Measurements from ENCODE around the gene RARG. TPM values are rescaled to one million over a fixed set of nuclear protein-coding genes. Genes with fewer than 3 reads are reported as not detected.

Gene RARG
- total and polyA plus RNA-seq, 2 of the 4 experiments (the other 2 are of a cell fraction) = 7.9 to 30.9 TPM

- TF ChIP-seq RCOR1 (IDR thresholded peaks at IDR 0.05; ENCODE audit: insufficient replicate concordance, low read length) = no peak
These were observed 2.4 kb upstream of the RARG start (continued) for GRCh38 chr12:53234271-53234914.

GRCh38 chr12:53233671-53234121 lies 1.7 kb upstream of the RARG start:
- H3K79me1 ChIP-seq (ENCODE audit: low read depth in 1 of 2, low read length in 2 of 2) = peaks cover 5 to 18% of the 10 kb centered on the region in 2 experiments; a peak in 2 of 4 replicates
- dilution Hi-C loops (cut with HindIII; ENCODE audit: low sequenced_read_pairs, unreplicated experiment) (no loop called here), intact Hi-C loops (cut with micrococcal nuclease) (no loop called here), in situ Hi-C loops (cut with MboI; ENCODE audit: low sequenced_read_pairs) (no loop called here)
- no peak overlapping the region for H4K91ac ChIP-seq (ENCODE audit: insufficient read depth, low read depth, low read length)
- no peak overlapping the region for H3K9ac ChIP-seq (ENCODE audit: low read depth, low read length)
- peak overlapping the region in 1 of 2 experiments; percentile 48; a peak in 1 of 4 replicates for H4K8ac ChIP-seq (ENCODE audit: low read depth in 2 of 2, low read length in 2 of 2)
- H3K9me3 ChIP-seq (ENCODE audit: control insufficient read depth, insufficient read depth, low read length) = no peaks in the 10 kb centered on the region
- H3K14ac ChIP-seq (replicated peaks; ENCODE audit: low read depth, low read length) = peak overlapping the region; percentile 63
- no peak overlapping the region for H2BK5ac ChIP-seq (ENCODE audit: low read depth, low read length, poor library complexity, severe bottlenecking)
- H2AK9ac ChIP-seq (replicated peaks; ENCODE audit: low read depth, low read length, poor library complexity) = peak overlapping the region; percentile 91
- H2BK15ac ChIP-seq (ENCODE audit: low read depth, low read length) = no peak overlapping the region; the same call in 2 of the 3 replicates
- no peak overlapping the region for H3K27ac ChIP-seq (ENCODE audit: insufficient read depth, low read length)
- H2AK5ac ChIP-seq (ENCODE audit: low read depth, low read length) = peak overlapping the region; percentile 70; the same call in 1 of the 2 replicates
- peak overlapping the region; percentile 33; the same call in 1 of the 2 replicates for H4K5ac ChIP-seq (ENCODE audit: low read depth, low read length)
- H3K56ac ChIP-seq (ENCODE audit: extremely low read depth, insufficient read depth, low read length) = no peak overlapping the region
- H3K4me1 ChIP-seq (ENCODE audit: control insufficient read depth, insufficient read depth, low read length) = peaks cover 24% of the 10 kb centered on the region
- peak overlapping the region; percentile 78 for H2AFZ ChIP-seq (replicated peaks; ENCODE audit: low read length, poor library complexity)
- peak overlapping the region; percentile 52; the same call in 1 of the 2 replicates for H2BK120ac ChIP-seq (ENCODE audit: low read depth, low read length)
- H3K4me2 ChIP-seq (ENCODE audit: low read depth, low read length) = no peak overlapping the region; the same call in 1 of the 2 replicates
- H3K36me3 ChIP-seq (ENCODE audit: control insufficient read depth, insufficient read depth, low read length) = no peaks in the 10 kb centered on the region
- peaks cover 21% of the 10 kb centered on the region for H3K27me3 ChIP-seq (ENCODE audit: control insufficient read depth, insufficient read depth, low read length)
- no peak for DNase-seq
- H2BK20ac ChIP-seq (ENCODE audit: low read depth, low read length) = no peak overlapping the region
- WGBS, 2 experiments (ENCODE audit: extremely low coverage in 2 of 2, insufficient read length in 1 of 2) = no CpG with 5 or more reads among the region's 7 CpGs
- ChIA-PET CTCF (no interaction called here), POLR2A (ENCODE audit: unreplicated experiment) (no interaction called here)
- peaks cover 17% of the 10 kb centered on the region for H3K9me1 ChIP-seq (ENCODE audit: insufficient read depth, low read length)
- H4K20me1 ChIP-seq (ENCODE audit: insufficient read depth, low read length) = no peaks in the 10 kb centered on the region
- H3K23ac ChIP-seq (ENCODE audit: low read depth, low read length) = peak overlapping the region; percentile 63
- no peak overlapping the region for H3K4me3 ChIP-seq (ENCODE audit: insufficient read depth, low read depth, low read length)
- H3K18ac ChIP-seq (ENCODE audit: low read depth, low read length) = peak overlapping the region; percentile 20; the same call in 1 of the 2 replicates
- no peak for ATAC-seq (ENCODE audit: low read depth)
- TF ChIP-seq RAD21 (IDR thresholded peaks at IDR 0.05; ENCODE audit: low read length) (no peak), POLR2A (IDR thresholded peaks at IDR 0.05; ENCODE audit: low read depth, low read length) (no peak), MAZ (IDR thresholded peaks at IDR 0.05; ENCODE audit: borderline replicate concordance, low read depth, low read length) (no peak), BHLHE40 (IDR thresholded peaks at IDR 0.05; ENCODE audit: low read depth, low read length) (no peak), RFX5 (IDR thresholded peaks at IDR 0.05; ENCODE audit: low read depth, low read length) (no peak), MXI1 (IDR thresholded peaks at IDR 0.05; ENCODE audit: borderline replicate concordance, low read depth, low read length) (no peak), CHD1 (IDR thresholded peaks at IDR 0.05; ENCODE audit: low read depth, low read length) (no peak), USF2 (IDR thresholded peaks at IDR 0.05; ENCODE audit: low read depth, low read length) (no peak), NFE2L2 (IDR thresholded peaks at IDR 0.05; ENCODE audit: low read depth, low read length) (no peak), SMC3 (IDR thresholded peaks at IDR 0.05; ENCODE audit: low read depth, low read length) (no peak), FOS (IDR thresholded peaks at IDR 0.05; ENCODE audit: low read depth, low read length) (no peak), CEBPB (IDR thresholded peaks at IDR 0.05; ENCODE audit: low read depth, low read length) (no peak), CTCF (conservative IDR thresholded peaks at IDR 0.05; ENCODE audit: low read depth, low read length) (no peak), RCOR1 (IDR thresholded peaks at IDR 0.05; ENCODE audit: insufficient replicate concordance, low read length) (no peak), MAFK (IDR thresholded peaks at IDR 0.05; ENCODE audit: low read depth, low read length) (no peak)
- BruUV-seq (replicated peaks) = no TSS peak
- H3K4ac ChIP-seq (ENCODE audit: low read depth, low read length) = peak overlapping the region; percentile 64
